ENCODE results near the gene SLC26A8. TPM values are rescaled to one million over a fixed set of nuclear protein-coding genes. Genes with fewer than 3 reads are reported as not detected.

The SLC26A8 gene
- total and polyA plus RNA-seq, 2 of the 13 experiments (the other 11 are each of a cell fraction or from before 2014, with no cell fraction given), result 0.46 TPM; not detected in 1

- TF ChIP-seq MAZ (IDR thresholded peaks at IDR 0.05; ENCODE audit: borderline replicate concordance, low read depth, low read length) (no peak), MAZ (CRISPR knock-in tag; IDR thresholded peaks at IDR 0.05; ENCODE audit: low read depth) (no peak), TAF1 (CRISPR knock-in tag; IDR thresholded peaks at IDR 0.05) (no peak), MAFK (conservative IDR thresholded peaks at IDR 0.05 in 1 of 2, IDR thresholded peaks at IDR 0.05 in 1 of 2; ENCODE audit: low read length in 2 of 2) (peak in 1 of 2 experiments; percentile 33; a peak in 1 of 4 replicates)
Observed at GRCh38 chr6:36052097-36052496, 27.7 kb upstream of the SLC26A8 start (continued).

GRCh38 chr6:36050947-36051710 lies 26.7 kb upstream of the SLC26A8 start:
- BruUV-seq (replicated peaks), result no TSS peak
- no peak overlapping the region for H3K27ac ChIP-seq (ENCODE audit: extremely low read length, insufficient read depth, low read length)

GRCh38 chr6:36050305-36050704 lies 25.9 kb upstream of the SLC26A8 start:
- no peak overlapping the region for H3K4me2 ChIP-seq (ENCODE audit: low read depth, low read length)
- POLR2A ChIA-PET, result no interaction called here
- no peak for TF ChIP-seq BRD4 (CRISPR knock-in tag; IDR thresholded peaks at IDR 0.05)
- TF ChIP-seq ZNF20 (CRISPR knock-in tag; IDR thresholded peaks at IDR 0.05), result no peak
- no peak for TF ChIP-seq ZFX (CRISPR knock-in tag; IDR thresholded peaks at IDR 0.05; ENCODE audit: low read depth)
- TF ChIP-seq ZNF33A (CRISPR knock-in tag; IDR thresholded peaks at IDR 0.05; ENCODE audit: borderline replicate concordance), result no peak
- TF ChIP-seq ZNF468 (CRISPR knock-in tag; IDR thresholded peaks at IDR 0.05), result no peak
- no peak for TF ChIP-seq ZNF639 (CRISPR knock-in tag; conservative IDR thresholded peaks at IDR 0.05)
- TF ChIP-seq ZNF746 (CRISPR knock-in tag; IDR thresholded peaks at IDR 0.05), result no peak
- TF ChIP-seq POLR2A (IDR thresholded peaks at IDR 0.05; ENCODE audit: insufficient read depth in 1 of 2, low read depth in 2 of 2, low read length in 2 of 2), result no peak
- no peak for TF ChIP-seq ZNF740 (CRISPR knock-in tag; IDR thresholded peaks at IDR 0.05)
- TF ChIP-seq ZNF180 (CRISPR knock-in tag; IDR thresholded peaks at IDR 0.05; ENCODE audit: borderline replicate concordance, low read depth), result no peak
- TF ChIP-seq HMG20A (CRISPR knock-in tag; IDR thresholded peaks at IDR 0.05; ENCODE audit: borderline replicate concordance), result no peak

More at GRCh38 chr6:36050947-36051710, 26.7 kb upstream of the SLC26A8 start:
- ChIA-PET POLR2A (no interaction called here), CTCF (ENCODE audit: low intra/inter-chr PET ratio, low total read pairs) (no interaction called here)
- Histone ChIP-seq H3K4me1 (ENCODE audit: insufficient read depth, low read length) (0 out of 2 replicates have a peak, but pooled peaks cover 6% of the 10 kb centered on the region), H3K4me3 (replicated peaks in 1 of 3; ENCODE audit: insufficient read depth in 1 of 3, low read depth in 2 of 3, low read length in 3 of 3) (no peak overlapping the region), H3K36me3 (replicated peaks in 1 of 2; ENCODE audit: control insufficient read depth in 1 of 2, insufficient read depth in 2 of 2, low read length in 2 of 2) (peaks cover 1 to 33% of the 10 kb centered on the region in 2 experiments; a peak in 4 of 5 replicates), H3K27me3 (ENCODE audit: control insufficient read depth in 1 of 2, insufficient read depth in 2 of 2, low read length in 2 of 2) (no peaks in the 10 kb centered on the region), H3K9me3 (ENCODE audit: low read length) (no peaks in the 10 kb centered on the region), H4K20me1 (ENCODE audit: insufficient read depth, low read length) (peaks cover 20% of the 10 kb centered on the region), H2AFZ (ENCODE audit: low read length) (no peak overlapping the region), H3K79me2 (ENCODE audit: insufficient read depth, low read length) (peaks cover 88% of the 10 kb centered on the region), H3K9ac (ENCODE audit: insufficient read depth, low read depth, low read length) (no peak overlapping the region), H3K4me2 (ENCODE audit: low read depth, low read length) (no peak overlapping the region)
- FAIRE-seq (no peak), ATAC-seq (no peak), DNase-seq (ENCODE audit: low spot score) (no peak)
- no peak for TF ChIP-seq MZF1 (CRISPR knock-in tag; IDR thresholded peaks at IDR 0.05; ENCODE audit: borderline replicate concordance)
- peak; percentile 17; the same call in 1 of the 2 replicates for TF ChIP-seq CEBPB (IDR thresholded peaks at IDR 0.05; ENCODE audit: borderline replicate concordance, low read depth, low read length)
- WGBS (ENCODE audit: low lambda C conversion rate), result 92% methylated on average over 16 of the region's 16 CpGs
- in situ Hi-C loops (cut with HindIII; ENCODE audit: extremely low pct_ligation_motif_present, low pct_unique_long_range_greater_than_20kb), result no loop called here
- intact Hi-C loops (cut with micrococcal nuclease; ENCODE audit: unreplicated experiment), result no loop called here

More at GRCh38 chr6:36050305-36050704, 25.9 kb upstream of the SLC26A8 start:
- H3K79me2 ChIP-seq (ENCODE audit: insufficient read depth, low read length), result peaks cover 87% of the 10 kb centered on the region
- no TSS peak for BruUV-seq (replicated peaks)
- intact Hi-C loops (cut with micrococcal nuclease; ENCODE audit: unreplicated experiment) (no loop called here), in situ Hi-C loops (cut with HindIII; ENCODE audit: extremely low pct_ligation_motif_present, low pct_unique_long_range_greater_than_20kb) (no loop called here)
- CTCF ChIA-PET (ENCODE audit: low intra/inter-chr PET ratio, low total read pairs), result no interaction called here
- H3K27me3 ChIP-seq (ENCODE audit: control insufficient read depth in 1 of 2, insufficient read depth in 2 of 2, low read length in 2 of 2), result no peaks in the 10 kb centered on the region
- H4K20me1 ChIP-seq (ENCODE audit: insufficient read depth, low read length), result peaks cover 20% of the 10 kb centered on the region
- no peak overlapping the region for H3K4me3 ChIP-seq (replicated peaks in 1 of 3; ENCODE audit: insufficient read depth in 1 of 3, low read depth in 2 of 3, low read length in 3 of 3)
- no peak overlapping the region for H3K27ac ChIP-seq (ENCODE audit: extremely low read length, insufficient read depth, low read length)
- WGBS (ENCODE audit: low lambda C conversion rate), result 95% methylated on average over 1 of the region's 1 CpG
- H3K4me1 ChIP-seq (ENCODE audit: insufficient read depth, low read length), result 0 out of 2 replicates have a peak, but pooled peaks cover 6% of the 10 kb centered on the region
- no peak overlapping the region for H2AFZ ChIP-seq (ENCODE audit: low read length)
- peaks cover 1 to 30% of the 10 kb centered on the region in 2 experiments; a peak in 4 of 5 replicates for H3K36me3 ChIP-seq (replicated peaks in 1 of 2; ENCODE audit: control insufficient read depth in 1 of 2, insufficient read depth in 2 of 2, low read length in 2 of 2)
- FAIRE-seq, result no peak
- H3K9me3 ChIP-seq (ENCODE audit: low read length), result no peaks in the 10 kb centered on the region
- DNase-seq (ENCODE audit: low spot score), result no peak
- no peak for ATAC-seq
- H3K9ac ChIP-seq (ENCODE audit: insufficient read depth, low read depth, low read length), result no peak overlapping the region
